ENCODE measurements around the gene PPP6R2.

Gene PPP6R2

GRCh38 chr22:50302564-50302963 lies 40.6 kb upstream of the PPP6R2 start:
- H3K4me1 Mint-ChIP-seq = peaks cover 12% of the 10 kb centered on the region
- no peaks in the 10 kb centered on the region for H3K36me3 Mint-ChIP-seq
- no peak for ATAC-seq
- H3K27ac Mint-ChIP-seq = peak overlapping the region; percentile 64
- no peak overlapping the region for H3K4me3 Mint-ChIP-seq
- DNase-seq (ENCODE audit: low spot score in 2 of 2) = no peak
- no peaks in the 10 kb centered on the region for H3K9me3 Mint-ChIP-seq

GRCh38 chr22:50303515-50303847 lies 39.6 kb upstream of the PPP6R2 start:
- ATAC-seq (no peak), DNase-seq (ENCODE audit: low spot score in 2 of 2) (no peak)
- peaks cover 12% of the 10 kb centered on the region for H3K4me1 Mint-ChIP-seq
- no peaks in the 10 kb centered on the region for H3K36me3 Mint-ChIP-seq
- H3K9me3 Mint-ChIP-seq = no peaks in the 10 kb centered on the region
- no peak overlapping the region for H3K27ac Mint-ChIP-seq
- H3K4me3 Mint-ChIP-seq = no peak overlapping the region

GRCh38 chr22:50303848-50304527 lies 39.1 kb upstream of the PPP6R2 start:
- DNase-seq (ENCODE audit: low spot score in 2 of 2) (no peak), ATAC-seq (no peak)
- no peak overlapping the region for H3K4me3 Mint-ChIP-seq

GRCh38 chr22:50304528-50305392 lies 38.4 kb upstream of the PPP6R2 start:
- H3K4me3 Mint-ChIP-seq = no peak overlapping the region
- DNase-seq (ENCODE audit: low spot score in 2 of 2) = no peak
- no peak overlapping the region for H3K27ac Mint-ChIP-seq
- H3K9me3 Mint-ChIP-seq = no peaks in the 10 kb centered on the region
- no peaks in the 10 kb centered on the region for H3K36me3 Mint-ChIP-seq
- ATAC-seq = no peak
- H3K4me1 Mint-ChIP-seq = peaks cover 17% of the 10 kb centered on the region

More at GRCh38 chr22:50303848-50304527, 39.1 kb upstream of the PPP6R2 start:
- no peaks in the 10 kb centered on the region for H3K9me3 Mint-ChIP-seq
- H3K27ac Mint-ChIP-seq = no peak overlapping the region
- H3K36me3 Mint-ChIP-seq = no peaks in the 10 kb centered on the region
- H3K4me1 Mint-ChIP-seq = peaks cover 17% of the 10 kb centered on the region

GRCh38 chr22:50305393-50305922 lies 37.7 kb upstream of the PPP6R2 start:
- Mint-ChIP-seq H3K4me1 (peaks cover 17% of the 10 kb centered on the region), H3K36me3 (no peaks in the 10 kb centered on the region), H3K4me3 (peak overlapping the region; percentile 72)

GRCh38 chr22:50305923-50306566 lies 37.1 kb upstream of the PPP6R2 start:
- Mint-ChIP-seq H3K4me3 (peak overlapping the region; percentile 72), H3K4me1 (peaks cover 17% of the 10 kb centered on the region), H3K36me3 (no peaks in the 10 kb centered on the region), H3K27ac (no peak overlapping the region), H3K9me3 (no peaks in the 10 kb centered on the region)
- peak; percentile 41 for ATAC-seq
- no peak for DNase-seq (ENCODE audit: low spot score in 2 of 2)

More at GRCh38 chr22:50305393-50305922, 37.7 kb upstream of the PPP6R2 start:
- DNase-seq (ENCODE audit: low spot score in 2 of 2) = no peak
- no peak for ATAC-seq
- no peak overlapping the region for H3K27ac Mint-ChIP-seq
- H3K9me3 Mint-ChIP-seq = no peaks in the 10 kb centered on the region

- peak in 1 of 2 donors; percentile 60 for DNase-seq (ENCODE audit: low spot score in 2 of 2)
- no peaks in the 10 kb centered on the region for H3K9me3 Mint-ChIP-seq
- H3K4me1 Mint-ChIP-seq = peaks cover 17% of the 10 kb centered on the region
- peak within 1 kb of the TSS; percentile 72 for H3K4me3 Mint-ChIP-seq
- ATAC-seq = peak; percentile 58
- no peaks in the 10 kb centered on the region for H3K36me3 Mint-ChIP-seq
- H3K27ac Mint-ChIP-seq = peak within 1 kb of the TSS; percentile 64
Observed at GRCh38 chr22:50306753-50307749, 36.1 kb upstream of the PPP6R2 start, which contains the start of gene PLXNB2. PLXNB2 (minus strand) TSS chr22:50307646; CDS start chr22:50290584, 17,062 bp downstream.

- H3K36me3 Mint-ChIP-seq = no peaks in the 10 kb centered on the region
- H3K4me3 Mint-ChIP-seq = peak overlapping the region; percentile 72
- peaks cover 17% of the 10 kb centered on the region for H3K4me1 Mint-ChIP-seq
- no peak for ATAC-seq
- H3K27ac Mint-ChIP-seq = no peak overlapping the region
- DNase-seq (ENCODE audit: low spot score in 2 of 2) = no peak
- H3K9me3 Mint-ChIP-seq = no peaks in the 10 kb centered on the region
Observed at GRCh38 chr22:50307890-50308596, 35.1 kb upstream of the PPP6R2 start.

GRCh38 chr22:50308597-50308935 lies 34.6 kb upstream of the PPP6R2 start:
- ATAC-seq (no peak), DNase-seq (ENCODE audit: low spot score in 2 of 2) (no peak)
- no peaks in the 10 kb centered on the region for H3K36me3 Mint-ChIP-seq
- peak overlapping the region; percentile 72 for H3K4me3 Mint-ChIP-seq
- H3K4me1 Mint-ChIP-seq = peaks cover 18% of the 10 kb centered on the region
- H3K27ac Mint-ChIP-seq = peak overlapping the region; percentile 64
- no peaks in the 10 kb centered on the region for H3K9me3 Mint-ChIP-seq

- Mint-ChIP-seq H3K27ac (peak overlapping the region; percentile 64), H3K4me1 (peaks cover 23% of the 10 kb centered on the region), H3K9me3 (no peaks in the 10 kb centered on the region), H3K4me3 (peak overlapping the region; percentile 72), H3K36me3 (no peaks in the 10 kb centered on the region)
- no peak for ATAC-seq
- DNase-seq (ENCODE audit: low spot score in 2 of 2) = no peak
Observed at GRCh38 chr22:50308986-50309600, 34.0 kb upstream of the PPP6R2 start.

GRCh38 chr22:50309601-50309991 lies 33.5 kb upstream of the PPP6R2 start:
- no peak overlapping the region for H3K4me3 Mint-ChIP-seq
- no peak for DNase-seq (ENCODE audit: low spot score in 2 of 2)
- ATAC-seq = no peak
- H3K9me3 Mint-ChIP-seq = no peaks in the 10 kb centered on the region
- peaks cover 23% of the 10 kb centered on the region for H3K4me1 Mint-ChIP-seq
- H3K27ac Mint-ChIP-seq = no peak overlapping the region
- no peaks in the 10 kb centered on the region for H3K36me3 Mint-ChIP-seq

- Mint-ChIP-seq H3K27ac (no peak overlapping the region), H3K4me1 (peaks cover 29% of the 10 kb centered on the region), H3K4me3 (no peak overlapping the region), H3K36me3 (no peaks in the 10 kb centered on the region), H3K9me3 (no peaks in the 10 kb centered on the region)
- DNase-seq (ENCODE audit: low spot score in 2 of 2) (no peak), ATAC-seq (no peak)
Observed at GRCh38 chr22:50310031-50310722, 33.0 kb upstream of the PPP6R2 start.

- Mint-ChIP-seq H3K4me3 (no peak overlapping the region), H3K4me1 (peaks cover 31% of the 10 kb centered on the region), H3K27ac (no peak overlapping the region), H3K9me3 (no peaks in the 10 kb centered on the region), H3K36me3 (no peaks in the 10 kb centered on the region)
- ATAC-seq (no peak), DNase-seq (ENCODE audit: low spot score in 2 of 2) (no peak)
Observed at GRCh38 chr22:50310949-50311444, 32.1 kb upstream of the PPP6R2 start.

All from stimulated activated effector memory CD8-positive, alpha-beta T cell treated with anti-CD3 and anti-CD28 coated beads, Interleukin-12 subunit alpha, Interleukin-12 subunit beta, amount 100 ng/mL, for 72 hours (primary cell).